Endometrium (tissue), 2 donors: Measurements from ENCODE around the gene TBCEL.
A peak's percentile ranks its signal among the peaks of the same experiment; 100 is the strongest.

ENCODE experiments used
- FAIRE-seq: peaks from 2 replicates; lab custom pipeline; 2012; peaks lifted over from hg19 to GRCh38; lab: Jason Lieb, UNC
- donor health status: control.
- donor health status: control.

TBCEL gene

DNA sequence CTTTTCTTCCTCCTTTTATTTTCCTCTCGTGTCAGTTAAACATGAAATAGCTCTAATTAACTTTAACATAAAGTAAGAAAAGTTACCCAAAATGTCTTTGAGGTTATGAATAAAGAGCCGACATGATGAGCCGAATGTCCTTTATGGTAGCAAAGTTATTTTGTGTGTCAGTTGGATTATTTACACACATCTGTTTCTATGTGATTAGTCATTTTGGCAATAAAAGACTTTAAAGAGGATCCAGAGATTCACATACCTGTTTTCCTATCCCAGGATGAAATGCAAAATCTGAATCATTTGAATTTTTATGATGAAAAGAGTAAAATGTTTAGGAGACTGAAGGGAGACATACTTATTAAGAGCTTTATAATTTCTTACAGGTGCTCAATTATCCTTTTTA lies 43.1 kb downstream of the TBCEL start:
- FAIRE-seq, result no peak

GRCh38 chr11:121067453-121067852 lies 43.6 kb downstream of the TBCEL start:
- no peak for FAIRE-seq

GRCh38 chr11:121067962-121068647 lies 44.2 kb downstream of the TBCEL start:
- FAIRE-seq, result no peak

GRCh38 chr11:121068787-121069186 lies 44.9 kb downstream of the TBCEL start:
- no peak for FAIRE-seq

DNA sequence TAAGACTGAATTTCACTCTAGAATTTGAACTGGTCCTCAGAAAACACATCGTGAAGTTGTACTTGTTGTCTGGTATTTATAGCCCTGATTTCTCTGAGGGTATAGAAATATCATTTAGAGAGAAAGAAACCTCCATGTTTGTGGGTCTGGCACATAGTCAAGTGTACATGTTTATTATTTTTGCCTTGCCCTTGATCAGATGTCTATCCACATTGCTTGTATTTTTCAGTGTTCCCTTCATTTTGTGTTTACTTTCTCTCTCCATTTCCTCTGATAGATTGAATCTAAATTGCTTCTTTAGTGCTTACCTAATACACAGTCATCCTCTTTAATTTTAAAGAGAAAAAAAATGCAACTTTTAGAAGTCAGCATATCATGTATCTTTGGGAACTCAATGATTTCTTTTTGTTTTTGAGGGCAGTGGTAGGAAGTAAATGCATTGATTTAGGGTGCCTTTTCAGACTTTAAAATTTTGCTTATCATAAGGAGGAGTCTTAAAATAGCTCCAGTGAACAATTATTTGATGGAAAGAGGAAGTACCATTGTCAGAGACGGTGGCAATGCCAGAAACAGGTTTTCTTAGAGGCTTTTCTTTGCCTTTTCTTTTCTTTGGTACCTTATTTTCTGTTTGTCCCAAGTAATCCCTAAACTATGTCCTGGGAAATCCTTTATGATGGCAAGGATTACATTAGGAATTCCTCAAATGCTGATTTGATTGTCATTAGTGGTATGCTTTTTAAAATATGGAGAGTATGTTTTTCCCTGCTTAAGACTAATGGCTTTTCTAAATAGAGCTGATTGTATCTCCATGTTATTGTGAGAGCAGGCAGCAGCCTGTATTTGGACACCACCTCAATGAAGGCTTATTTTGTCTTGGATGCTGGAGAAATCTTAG lies 47.3 kb downstream of the TBCEL start:
- FAIRE-seq, result no peak

GRCh38 chr11:121071846-121072450 lies 48.0 kb downstream of the TBCEL start:
- no peak for FAIRE-seq

DNA sequence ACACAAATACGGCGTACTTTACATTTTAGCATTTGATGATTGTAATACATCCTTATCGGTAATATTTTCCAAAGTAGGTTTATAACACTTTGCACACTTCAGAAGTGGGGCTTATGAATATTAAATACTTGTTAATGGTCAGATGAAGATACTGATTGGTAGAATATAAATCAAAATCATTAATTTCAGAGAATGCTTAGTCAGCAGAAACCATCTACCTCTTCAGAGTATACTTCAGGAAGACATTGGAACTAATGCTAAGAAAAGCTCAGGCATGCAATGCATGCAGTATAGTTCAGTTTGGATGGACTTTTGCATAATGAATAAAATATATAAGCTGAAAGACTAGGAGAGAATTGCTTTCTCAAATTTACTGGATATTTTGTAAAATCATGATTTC lies 57.4 kb downstream of the TBCEL start:
- FAIRE-seq, result no peak

DNA sequence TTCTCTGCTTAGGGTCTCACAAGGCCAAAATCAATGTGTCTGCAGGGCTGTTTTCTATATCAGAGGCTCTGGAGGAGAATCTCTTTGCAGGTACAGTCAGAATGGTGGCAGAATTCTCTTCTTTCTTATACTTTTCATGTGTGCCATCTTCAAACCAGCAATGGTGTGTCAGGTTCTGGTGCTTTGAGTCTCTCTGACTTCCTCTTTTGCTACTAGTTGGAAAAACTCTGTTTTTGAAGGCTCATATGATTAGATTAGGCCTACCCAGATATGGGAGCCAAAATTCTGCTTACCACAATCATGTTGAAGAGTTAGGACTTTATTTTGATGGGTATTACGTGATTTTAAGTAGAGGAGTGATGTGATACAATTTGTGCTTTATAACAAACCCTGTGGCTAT lies 58.3 kb downstream of the TBCEL start:
- FAIRE-seq, result no peak

- FAIRE-seq, result no peak
Observed at GRCh38 chr11:121082670-121083069, 58.8 kb downstream of the TBCEL start.

DNA sequence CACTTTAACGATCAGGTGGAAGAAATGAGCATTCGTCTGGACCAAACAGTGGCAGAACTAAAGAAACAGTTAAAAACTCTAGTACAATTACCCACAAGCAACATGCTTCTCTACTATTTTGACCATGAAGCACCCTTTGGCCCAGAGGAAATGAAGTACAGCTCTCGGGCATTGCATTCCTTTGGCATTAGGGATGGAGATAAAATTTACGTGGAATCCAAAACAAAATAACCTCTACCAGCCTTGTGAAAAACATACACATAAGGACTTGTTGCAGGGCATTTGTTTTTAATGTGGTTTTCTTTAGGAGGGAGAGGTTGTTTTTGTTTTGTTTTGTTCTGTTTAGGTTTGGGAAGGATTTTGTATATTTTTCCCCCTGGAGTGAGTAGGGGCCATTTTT lies 63.0 kb downstream of the TBCEL start:
- FAIRE-seq, result no peak

GRCh38 chr11:121089566-121089965 lies 65.7 kb downstream of the TBCEL start:
- FAIRE-seq, result no peak

GRCh38 chr11:121090145-121090721 lies 66.3 kb downstream of the TBCEL start:
- FAIRE-seq, result no peak

- no peak for FAIRE-seq
Observed at GRCh38 chr11:121091492-121092152, 67.7 kb downstream of the TBCEL start.

- no peak for FAIRE-seq
Observed at GRCh38 chr11:121095561-121095960, 71.7 kb downstream of the TBCEL start.

DNA sequence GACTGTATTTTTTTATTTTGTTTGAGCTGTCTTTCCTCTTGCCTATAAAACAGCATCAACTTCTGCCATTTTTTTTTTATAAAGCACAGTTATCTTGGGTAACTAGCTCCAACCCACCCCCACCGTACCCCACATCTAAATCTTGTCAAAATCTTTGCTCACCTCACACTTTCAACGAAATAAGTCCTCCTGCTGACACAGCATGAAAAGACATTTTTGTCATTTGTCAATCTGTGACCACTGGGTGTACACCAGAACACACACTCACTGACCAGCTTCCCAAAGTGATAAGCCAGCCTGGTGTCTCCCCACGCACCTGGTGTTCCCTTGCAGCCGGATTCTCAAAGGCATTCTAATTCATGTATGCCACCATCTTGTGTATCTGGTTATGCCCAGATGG lies 75.5 kb downstream of the TBCEL start:
- no peak for FAIRE-seq

DNA sequence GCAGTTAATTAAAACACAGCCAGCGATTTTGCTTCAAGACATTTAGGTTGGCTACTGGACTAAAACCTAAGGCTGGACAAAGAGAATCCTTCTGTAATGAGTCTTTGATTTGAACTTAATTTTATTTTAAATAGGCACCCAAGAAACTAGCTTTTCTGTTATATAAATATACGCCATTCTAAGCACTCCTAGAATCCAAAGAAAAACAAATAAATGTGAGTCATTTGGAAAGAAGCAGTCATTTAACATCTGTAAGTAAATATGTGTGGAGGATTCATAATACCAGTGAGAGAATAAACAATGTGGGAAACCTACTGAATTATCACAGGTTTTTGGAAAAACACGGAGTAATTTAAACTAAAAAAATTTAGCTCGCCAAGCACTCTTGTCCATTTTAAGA lies 76.0 kb downstream of the TBCEL start:
- peak; percentile 29 for FAIRE-seq

DNA sequence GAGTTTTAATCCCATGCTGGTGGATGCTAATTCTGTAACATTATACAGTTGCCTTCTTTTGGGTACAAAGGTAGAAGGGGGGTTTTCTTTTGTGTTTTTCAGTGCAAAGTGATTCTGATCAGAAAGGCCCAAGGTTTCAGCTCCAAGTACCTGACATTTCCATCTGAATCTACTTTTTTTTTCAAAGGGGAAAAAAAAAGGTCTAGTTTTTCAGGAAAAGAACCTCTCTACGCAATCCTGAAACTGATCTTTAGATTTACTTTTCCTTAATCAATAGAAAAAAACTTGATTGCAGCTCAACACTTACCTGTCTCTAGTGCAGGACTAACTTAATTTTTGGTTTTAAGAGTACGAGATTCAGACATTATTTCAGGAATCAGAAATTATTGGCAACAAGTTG lies 77.0 kb downstream of the TBCEL start, which contains the start of gene TECTA:
Gene TECTA, plus strand, starts transcription at position 301 of the 400 bp plus-strand sequence. CDS start 1,423 bp downstream, outside the sequence.
- FAIRE-seq, result no peak

GRCh38 chr11:121104312-121104762 lies 80.4 kb downstream of the TBCEL start:
- no peak for FAIRE-seq

GRCh38 chr11:121105063-121105480 lies 81.2 kb downstream of the TBCEL start:
- FAIRE-seq, result peak; percentile 94

DNA sequence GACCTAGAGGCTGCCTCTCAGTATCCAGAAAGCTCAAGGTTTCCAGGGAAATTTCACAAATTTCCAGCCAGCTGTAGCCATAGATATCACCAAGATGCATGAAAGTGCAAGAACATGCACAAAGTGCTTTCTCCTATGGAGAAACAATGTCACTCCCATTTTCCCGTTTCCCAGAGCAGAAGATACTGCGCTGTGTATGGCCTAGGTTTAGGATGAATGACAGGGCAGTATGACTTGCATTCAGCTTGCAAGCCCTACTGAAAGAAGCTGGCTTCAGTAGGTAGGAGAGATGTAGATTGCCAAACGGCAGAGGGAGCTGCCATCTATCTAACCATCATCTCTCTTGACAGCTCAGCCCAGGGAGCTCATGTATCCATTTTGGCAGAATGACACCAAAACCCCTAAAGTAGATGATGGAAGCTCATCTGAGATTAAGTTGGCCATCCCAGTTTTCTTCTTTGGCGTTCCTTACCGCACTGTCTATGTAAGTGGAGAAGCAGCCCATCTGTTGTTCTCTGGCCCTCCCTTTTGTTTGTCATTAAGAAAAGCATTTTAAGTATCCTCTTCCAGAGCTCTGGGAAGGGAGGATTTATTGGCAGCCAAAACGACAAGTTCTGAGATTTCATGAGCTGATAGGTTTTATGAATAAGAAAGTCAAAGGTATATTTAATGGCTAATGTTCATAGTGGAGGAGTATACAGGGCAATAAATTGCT lies 81.7 kb downstream of the TBCEL start:
- FAIRE-seq, result peak; percentile 94

DNA sequence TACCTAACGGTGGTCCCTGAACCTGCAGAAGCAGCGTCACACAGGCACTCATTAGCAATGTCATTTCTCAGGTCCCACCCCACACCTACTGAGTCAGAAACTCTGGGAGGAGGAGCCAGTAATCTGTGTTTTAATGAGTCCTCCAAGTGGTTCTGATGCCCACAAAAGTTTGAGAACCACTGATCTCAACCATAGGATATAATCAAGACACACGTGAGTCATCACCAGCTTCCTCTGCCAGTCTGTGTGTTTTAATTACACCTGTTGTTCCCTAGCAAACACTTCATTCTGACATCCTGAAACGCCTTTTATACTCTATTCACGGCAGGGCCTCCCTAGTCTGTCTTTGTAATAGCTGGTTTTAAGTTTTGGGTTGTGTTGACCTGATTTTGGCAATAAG lies 82.9 kb downstream of the TBCEL start:
- FAIRE-seq, result no peak
